ENCODE results near the gene LRRC37A3. TPM values are rescaled to one million over a fixed set of nuclear protein-coding genes. Genes with fewer than 3 reads are reported as not detected.

LRRC37A3 gene
- polyA plus RNA-seq, 6 donors from 2014 or later: 0.67 to 2.4 (median 1.1) TPM; not detected in 1

Other genes starting within 250 kb of the LRRC37A3 start
- gene GNA13, start 137.3 kb upstream of the LRRC37A3 start, polyA plus RNA-seq (ENCODE audit: low read depth in 6 of 6): 10 to 100 TPM; 45.6 to 53.9 (median 50.9) TPM
- 1 to 10 TPM in 1 of 6 donors, not detected in 5; 1.2 TPM for gene RGS9, start 217.9 kb upstream of the LRRC37A3 start, polyA plus RNA-seq (ENCODE audit: low read depth in 6 of 6)